ENCODE data around the gene LARP6.
"Not testable (repeated sequence)": the region's sequence is repeated elsewhere in the genome, so short reads cannot be mapped to it uniquely, and the experiment has no call there.

The LARP6 gene

DNA sequence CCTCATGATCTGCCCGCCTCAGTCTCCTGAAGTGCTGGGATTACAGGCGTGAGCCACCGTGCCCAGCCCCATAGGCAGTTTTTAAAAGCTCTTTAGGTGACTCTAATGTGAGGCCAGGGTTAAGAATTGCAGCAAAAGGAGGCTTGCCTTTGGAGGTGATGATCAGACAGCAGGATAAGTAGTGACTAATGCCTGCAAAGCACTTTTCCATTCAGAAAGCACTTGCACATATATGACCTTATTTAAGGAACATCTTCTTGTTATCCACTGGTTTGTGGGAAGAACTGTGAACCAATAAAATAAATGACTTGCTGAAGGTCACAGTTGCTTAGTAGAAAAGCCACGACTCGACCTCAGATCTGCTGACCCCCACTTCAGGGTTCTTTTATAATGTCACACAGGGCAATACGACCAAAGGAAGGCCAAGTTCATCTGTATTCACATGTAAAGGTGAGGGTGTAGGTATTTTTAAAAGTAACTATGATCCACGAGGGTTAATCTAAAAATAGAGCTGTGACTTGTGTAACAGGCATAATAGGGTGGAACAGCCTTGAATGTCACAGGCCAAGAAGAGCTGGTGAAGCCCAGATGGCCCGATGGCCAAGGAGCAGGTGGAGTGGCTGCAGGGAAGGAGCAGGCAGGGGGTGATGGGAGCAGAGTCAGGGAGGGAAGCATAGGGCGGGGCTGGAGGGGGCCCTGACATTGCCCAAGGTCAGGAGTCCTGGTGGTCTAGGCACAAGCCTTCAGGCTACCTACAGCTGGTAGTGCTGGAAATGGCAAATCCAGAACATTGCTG, 24.4 kb downstream of the LARP6 start:
- no peak for DNase-seq

DNA sequence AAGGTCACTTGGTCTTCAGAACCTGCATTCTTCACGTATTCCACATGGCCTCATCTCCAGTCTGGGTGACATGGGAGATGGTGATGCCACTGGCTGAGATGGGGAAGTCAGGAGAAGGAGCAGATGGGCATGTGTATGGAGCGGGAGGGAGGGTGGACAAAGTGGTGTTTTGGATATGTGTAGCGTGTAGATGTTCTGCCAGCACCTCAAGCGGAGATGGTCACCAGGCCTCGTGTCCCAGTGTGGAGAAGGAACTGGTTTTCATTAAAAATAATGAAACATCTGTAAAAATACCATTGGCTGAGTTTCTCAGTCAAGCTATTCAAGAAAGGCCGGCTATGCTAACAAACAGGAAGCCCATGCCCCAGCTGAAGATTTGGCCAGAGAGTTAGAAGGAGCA, 26.2 kb downstream of the LARP6 start:
- DNase-seq: no peak

DNA sequence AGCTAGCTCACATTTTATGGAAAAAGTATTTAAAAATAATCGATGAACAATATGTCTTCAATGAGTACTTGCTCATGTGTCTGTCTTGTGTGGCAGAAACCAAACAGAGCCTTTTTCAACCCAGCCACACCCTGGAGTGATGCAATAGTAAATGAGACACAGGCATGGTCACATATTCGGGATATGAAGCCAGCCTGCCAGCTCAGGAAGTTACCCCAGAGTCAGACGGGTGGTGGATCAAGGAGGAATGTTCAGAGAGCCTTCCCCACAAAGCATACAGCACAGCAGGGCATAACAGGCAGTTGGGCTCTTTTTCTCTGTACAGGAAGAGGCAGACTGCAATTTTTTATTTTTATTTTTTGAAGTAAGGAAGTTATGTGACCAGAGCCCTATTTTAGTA, 27.3 kb downstream of the LARP6 start:
- DNase-seq: no peak

GRCh38 chr15:70825841-70826240, 28.1 kb downstream of the LARP6 start:
- DNase-seq: no peak

DNA sequence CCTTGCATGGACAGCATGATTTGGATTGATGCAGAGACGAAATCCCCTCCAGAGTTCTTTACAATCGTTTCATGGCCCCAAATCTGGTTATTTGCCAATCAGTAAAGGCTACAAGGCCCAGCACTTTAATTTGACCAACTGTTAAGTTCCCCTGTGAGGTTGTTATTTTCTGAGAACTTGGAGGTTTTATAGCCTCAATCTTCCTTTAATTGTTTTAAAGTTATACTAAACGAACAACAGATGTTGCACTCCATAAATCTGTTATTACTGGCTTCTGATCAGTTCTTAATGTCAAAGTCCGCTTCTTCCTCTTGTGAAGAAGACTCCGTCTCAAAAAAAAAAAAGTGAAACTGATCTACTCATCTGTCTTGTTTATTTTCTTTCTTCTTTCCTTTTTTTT, 30.8 kb downstream of the LARP6 start:
- no peak for DNase-seq

GRCh38 chr15:70820214-70820613, 33.7 kb downstream of the LARP6 start:
- no peak for DNase-seq

GRCh38 chr15:70818580-70818979, 35.4 kb downstream of the LARP6 start:
- DNase-seq: no peak

DNA sequence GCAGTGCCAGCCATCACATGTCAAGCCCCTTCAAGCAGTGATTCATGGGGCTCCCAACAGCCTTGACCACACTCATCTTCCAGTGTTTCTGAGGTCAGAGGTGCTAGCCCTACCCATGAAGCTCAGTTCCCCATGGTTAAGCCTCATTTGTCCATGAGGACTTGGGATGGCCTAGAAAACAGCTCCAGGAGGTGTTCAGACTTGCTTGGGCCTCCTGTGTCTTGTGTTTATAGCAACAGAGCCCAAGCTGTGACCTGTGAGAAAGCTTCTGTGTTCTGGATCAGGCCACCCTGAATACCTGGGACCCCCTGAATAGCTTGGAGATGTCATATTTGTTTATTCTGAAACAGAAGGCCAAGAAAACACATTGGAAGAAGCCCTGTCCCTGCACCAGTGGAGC, 36.7 kb downstream of the LARP6 start:
- no peak for DNase-seq

DNA sequence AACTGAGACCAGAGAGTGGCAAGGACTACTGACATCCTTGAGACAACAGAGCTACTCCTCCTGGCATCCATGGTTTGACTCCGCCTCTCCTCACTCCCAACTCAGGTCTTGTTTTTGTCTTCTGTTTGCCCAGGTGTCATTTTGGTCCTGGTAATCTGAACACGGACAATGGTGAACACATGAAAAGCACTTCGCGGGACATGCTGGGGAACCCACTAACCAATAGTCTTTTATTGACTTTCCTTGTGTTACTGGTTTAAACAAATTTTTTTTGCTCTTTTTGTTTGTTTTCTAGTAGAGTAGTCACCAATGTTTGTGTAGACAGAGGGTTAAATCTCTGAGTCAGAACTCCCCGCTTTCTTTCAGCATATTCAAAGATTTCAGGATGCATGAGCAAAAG, 38.4 kb downstream of the LARP6 start:
- no peak for DNase-seq

DNA sequence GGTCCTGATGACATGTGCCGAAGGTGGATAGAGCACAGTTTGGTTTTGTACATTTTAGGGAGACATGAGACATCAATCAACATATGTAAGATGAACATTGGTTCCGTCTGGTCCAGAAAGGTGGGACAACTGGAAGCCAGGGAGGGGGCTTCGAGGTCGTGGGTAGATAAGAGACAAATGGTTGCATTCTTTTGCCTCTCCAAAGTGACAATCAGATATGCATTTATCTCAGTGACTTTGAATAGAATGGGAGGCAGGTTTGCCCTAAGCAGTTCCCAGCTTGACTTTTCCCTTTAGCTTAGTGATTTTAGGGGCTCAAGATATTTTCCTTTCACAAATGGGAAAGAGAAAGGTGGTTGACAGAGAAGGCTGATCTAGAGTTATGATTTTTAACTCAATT, 38.9 kb downstream of the LARP6 start:
- not testable (repeated sequence) for DNase-seq

DNA sequence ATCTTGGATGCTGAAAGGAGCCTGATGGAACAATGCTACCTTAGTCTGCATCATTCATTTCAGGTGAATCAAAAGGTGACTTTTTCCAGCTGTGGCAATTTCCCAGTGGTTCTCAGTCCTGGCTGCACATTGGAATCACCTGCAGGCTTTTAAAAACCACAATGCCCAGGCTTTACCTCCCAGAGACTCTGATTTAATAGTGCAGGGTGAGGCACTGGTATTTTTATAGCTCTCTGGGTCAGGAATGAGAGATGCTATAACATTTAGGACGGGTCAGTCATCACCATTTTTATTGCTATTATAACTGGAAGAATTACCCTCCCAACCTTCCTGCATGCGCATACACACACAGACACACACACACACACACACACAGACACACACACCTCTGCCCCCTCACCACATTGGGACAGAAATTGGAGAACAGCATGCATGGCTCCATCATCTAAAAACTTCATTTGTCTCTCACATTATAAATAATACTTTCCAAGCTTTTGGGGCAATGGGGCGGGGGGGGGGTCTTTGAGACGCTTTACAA, 41.1 kb downstream of the LARP6 start:
- no peak for DNase-seq

- no peak for DNase-seq
Observed at GRCh38 chr15:70810916-70811578, 42.9 kb downstream of the LARP6 start.

DNA sequence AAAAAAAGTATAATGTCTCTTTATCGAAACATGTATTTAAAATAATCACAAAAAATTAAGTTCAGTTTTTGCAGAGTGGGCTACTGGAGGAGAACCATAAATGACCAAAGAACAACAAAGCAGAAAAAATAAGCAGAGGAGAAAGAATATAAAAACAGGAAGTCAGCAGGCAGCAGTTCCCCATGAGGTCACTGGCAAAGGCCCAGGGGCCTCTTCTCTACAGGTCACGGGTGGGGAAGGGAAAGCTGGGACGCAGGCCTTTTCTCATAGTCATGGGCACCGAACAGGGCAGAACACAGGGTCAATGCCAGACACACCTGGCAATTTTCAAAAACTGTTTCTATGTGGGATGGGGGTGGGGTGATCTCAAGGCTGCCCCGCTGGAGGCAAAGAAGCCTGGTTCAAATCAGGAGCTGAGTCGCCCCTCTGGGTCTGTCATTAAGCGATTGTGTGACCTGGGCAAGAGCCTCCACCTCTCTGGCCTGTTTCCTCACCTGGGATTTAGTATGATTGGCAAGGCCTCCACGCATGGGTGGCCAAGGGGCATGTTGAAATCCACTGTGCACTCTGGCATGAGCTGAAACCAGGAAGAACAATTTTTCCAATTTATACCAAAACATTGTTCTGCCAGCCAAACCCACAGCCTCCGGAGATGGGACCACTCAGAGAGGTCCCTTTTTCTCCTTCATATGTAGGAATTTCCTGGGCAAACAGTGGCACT, 46.8 kb downstream of the LARP6 start:
- DNase-seq: no peak

- DNase-seq: not testable (repeated sequence)
Observed at GRCh38 chr15:70804388-70804787, 49.6 kb downstream of the LARP6 start.

DNA sequence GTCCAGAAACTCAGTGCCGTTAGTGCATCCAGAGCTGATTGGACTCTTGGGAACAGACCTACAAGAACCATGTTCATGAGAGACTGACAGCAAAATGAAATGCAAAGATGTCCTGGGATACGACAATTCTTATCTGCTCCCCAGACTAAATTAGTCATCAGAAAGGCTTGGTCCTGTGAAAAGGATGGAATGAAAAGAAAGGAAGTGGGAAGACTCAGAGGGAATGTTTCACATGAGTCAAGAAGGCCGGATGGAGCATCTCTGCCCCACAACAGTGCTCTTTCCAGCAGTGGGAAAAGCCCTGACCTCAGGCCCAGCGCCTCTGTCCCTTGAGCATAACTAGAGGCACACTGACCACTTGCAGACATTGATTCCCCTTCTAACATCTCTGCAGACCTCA, 51.3 kb downstream of the LARP6 start:
- no peak for DNase-seq

DNA sequence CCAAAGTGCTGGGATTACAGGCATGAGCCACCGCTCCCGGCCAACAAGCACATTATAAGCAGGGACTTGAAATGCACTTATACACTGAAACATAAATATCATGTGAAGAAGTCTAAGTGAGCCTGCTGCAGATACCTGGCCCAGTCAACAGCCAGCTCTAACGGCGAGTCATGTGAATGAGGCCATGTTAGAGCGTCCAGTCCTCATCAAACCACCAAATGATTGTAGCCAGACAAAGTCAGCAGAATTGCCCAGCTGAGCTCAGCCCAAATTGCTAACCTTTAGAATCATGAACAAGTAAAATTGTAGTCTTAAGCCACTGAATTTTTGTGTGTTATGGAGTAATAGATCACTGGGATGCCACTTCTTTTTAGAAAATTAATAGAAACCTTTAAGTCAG, 52.8 kb downstream of the LARP6 start:
- DNase-seq: no peak

DNA sequence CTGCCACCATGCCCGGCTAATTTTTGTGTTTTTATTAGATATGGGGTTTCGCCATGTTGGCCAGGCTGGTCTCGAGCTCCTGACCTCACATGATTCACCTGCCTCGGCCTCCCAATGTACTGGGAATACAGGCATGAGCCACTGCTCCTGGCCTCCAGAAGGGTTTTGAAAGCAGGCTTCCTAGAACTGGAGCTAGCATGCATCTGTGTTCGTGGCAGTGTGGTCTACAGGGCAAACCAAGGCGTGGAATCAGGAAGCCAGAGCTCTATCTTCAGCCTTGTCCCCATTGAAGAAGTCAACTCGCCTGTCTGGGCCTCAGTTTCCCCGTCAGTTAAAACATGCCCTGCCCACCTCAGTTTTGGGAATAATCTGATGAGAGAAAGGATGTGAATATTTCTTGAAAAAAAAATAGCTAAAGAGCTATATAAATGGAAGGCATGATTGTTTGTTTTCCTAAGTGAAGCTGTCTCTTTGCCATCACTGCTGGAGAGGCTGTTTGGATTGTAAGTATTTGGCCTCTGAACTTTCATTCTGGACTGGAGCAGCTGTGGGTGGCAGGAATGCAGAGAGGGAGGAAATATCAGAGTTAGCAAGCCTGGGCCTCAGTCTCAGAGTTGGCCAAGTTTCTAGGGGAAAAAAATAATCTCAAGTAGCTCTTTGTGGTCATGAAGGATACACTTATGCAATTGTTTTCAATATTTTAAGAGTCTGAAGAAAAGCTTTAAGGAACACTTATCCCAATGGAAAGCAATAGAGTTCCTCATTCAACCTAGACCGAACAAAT, 54.1 kb downstream of the LARP6 start:
- no peak for DNase-seq

DNA sequence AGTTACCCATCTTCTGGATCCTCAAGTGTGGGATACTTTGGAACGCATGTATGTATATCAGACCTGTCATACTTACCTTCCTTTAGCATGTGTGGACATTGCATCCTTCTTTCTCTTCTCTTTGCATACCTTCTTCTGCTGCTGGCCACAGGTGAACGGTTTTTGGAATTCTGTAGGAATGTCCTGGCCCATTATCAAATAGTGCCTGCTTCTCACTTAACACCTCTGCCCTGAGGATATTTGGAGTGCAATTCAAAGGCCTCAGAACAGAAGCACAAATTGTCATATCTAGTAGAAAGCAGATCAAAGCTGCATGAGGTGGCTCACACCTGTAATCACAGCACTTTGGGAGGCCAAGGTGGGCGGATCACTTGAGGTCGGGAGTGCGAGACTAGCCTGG, 56.5 kb downstream of the LARP6 start:
- no peak for DNase-seq

- no peak for DNase-seq
Observed at GRCh38 chr15:70796516-70797310, 57.2 kb downstream of the LARP6 start.

DNA sequence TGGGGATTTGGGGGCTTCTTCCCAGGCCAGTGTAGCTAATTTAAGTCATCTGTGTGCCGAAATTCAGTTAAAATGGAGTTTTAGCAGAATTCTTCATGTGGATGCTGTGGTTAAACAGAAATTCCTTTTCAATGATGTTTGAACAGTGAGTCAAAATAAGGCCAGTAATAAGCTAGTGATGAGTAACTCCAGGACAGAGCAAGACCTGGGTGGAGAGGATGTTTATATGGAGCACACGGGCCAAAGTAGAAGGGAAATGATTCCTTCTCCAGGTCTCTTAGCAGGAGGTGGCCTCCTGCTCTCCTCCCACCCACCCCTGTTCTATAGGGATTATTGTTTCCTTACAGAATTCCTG, 58.7 kb downstream of the LARP6 start:
- DNase-seq: no peak

DNA sequence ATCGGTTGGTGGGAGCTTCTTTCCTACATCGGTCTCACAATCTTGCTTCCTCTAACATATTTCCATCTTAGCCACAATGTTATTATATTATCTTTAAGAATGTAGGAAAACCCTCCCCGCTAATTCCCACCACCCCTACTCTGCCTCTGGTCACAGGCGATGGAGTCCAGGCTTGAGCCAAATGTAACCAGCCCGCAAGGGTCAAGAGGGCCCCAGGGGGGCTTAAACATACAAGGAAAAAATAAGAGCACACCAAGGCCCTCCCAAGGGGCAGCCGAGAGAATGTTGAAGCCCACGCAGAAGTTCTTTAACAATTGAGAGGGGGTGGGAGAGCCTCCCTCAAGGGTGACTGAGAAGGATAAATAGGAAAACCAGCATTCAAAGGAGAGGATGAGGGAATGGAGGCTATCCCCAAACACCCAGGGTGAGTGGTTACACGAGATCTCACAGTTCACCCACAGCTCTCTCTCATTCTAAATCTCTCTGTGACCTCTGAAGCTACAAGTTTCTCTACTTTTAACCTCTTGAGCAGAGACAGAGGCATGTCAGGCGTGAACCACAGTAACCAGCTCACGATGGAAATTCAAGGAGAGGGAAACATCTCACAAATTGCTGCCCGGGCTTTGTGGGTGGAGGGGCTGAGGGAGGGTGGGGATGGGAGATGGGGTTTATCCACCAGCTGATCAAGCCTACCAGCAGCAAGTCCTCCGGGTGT, 59.2 kb downstream of the LARP6 start:
- no peak for DNase-seq

- no peak for DNase-seq
Observed at GRCh38 chr15:70793694-70794093, 60.3 kb downstream of the LARP6 start.

Data from activated T-cell treated with anti-CD3 and anti-CD28 coated beads, Interleukin-2, amount 50 U/mL, for 1 hour (primary cell).